Measurements from ENCODE around the gene SPINDOC. TPM values are rescaled to one million over a fixed set of nuclear protein-coding genes. Genes with fewer than 3 reads are reported as not detected.

Gene SPINDOC
- total RNA-seq, 2 experiments from 2014 or later: 4.0 to 4.8 TPM

DNA sequence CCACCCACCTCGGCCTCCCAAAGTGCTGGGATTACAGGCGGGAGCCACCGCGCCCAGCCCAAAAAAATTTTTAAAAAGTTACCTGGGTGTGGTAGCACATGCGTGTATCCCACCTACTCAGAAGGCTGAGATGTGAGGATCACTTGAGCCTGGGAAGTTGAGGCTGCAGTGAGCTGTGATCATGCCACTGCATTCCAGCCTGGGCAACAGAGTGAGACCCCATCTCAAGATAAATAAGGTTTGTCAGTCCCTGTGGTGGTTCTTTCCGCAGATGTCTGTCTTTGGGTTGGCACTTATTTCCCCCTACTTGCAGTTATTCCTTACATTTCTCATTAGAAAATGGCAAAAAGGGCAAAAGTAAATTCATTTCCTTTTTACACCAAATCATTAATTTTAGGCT lies 33.6 kb downstream of the SPINDOC start:
- Mint-ChIP-seq H3K36me3 (ENCODE audit: low read depth) (peaks cover 81% of the 10 kb centered on the region), H3K4me1 (ENCODE audit: low read depth) (peaks cover 86% of the 10 kb centered on the region), H3K27ac (peak overlapping the region; percentile 69), H3K9me3 (no peaks in the 10 kb centered on the region), H3K27me3 (no peaks in the 10 kb centered on the region), H3K4me3 (no peak overlapping the region)
- intact Hi-C loops (cut with DNase I, micrococcal nuclease): no loop called here
- Histone ChIP-seq H3K4me1 (ENCODE audit: insufficient read depth, low read length) (peaks cover 77% of the 10 kb centered on the region), H3K4me3 (ENCODE audit: low read length) (no peak overlapping the region), H3K36me3 (ENCODE audit: insufficient read depth, low read length) (peaks cover 41% of the 10 kb centered on the region), H3K27me3 (ENCODE audit: control insufficient read depth in 1 of 2, insufficient read depth in 2 of 2, low read length in 2 of 2) (no peaks in the 10 kb centered on the region), H3K9me3 (ENCODE audit: control insufficient read depth in 1 of 2, insufficient read depth in 1 of 2, low read length in 2 of 2) (no peaks in the 10 kb centered on the region), H3K27ac (ENCODE audit: low read depth in 1 of 2, low read length in 2 of 2) (no peak overlapping the region)
- DNase-seq: no peak
- ChIA-PET CTCF (no interaction called here), POLR2A (interaction anchor here (1.0 to 2.4 kb wide), 2 partner anchors 8 to 35 kb away, joined by 3 to 8 read pairs; partner anchors contain the start of gene MARK2)
- TF ChIP-seq, protein P1, sequence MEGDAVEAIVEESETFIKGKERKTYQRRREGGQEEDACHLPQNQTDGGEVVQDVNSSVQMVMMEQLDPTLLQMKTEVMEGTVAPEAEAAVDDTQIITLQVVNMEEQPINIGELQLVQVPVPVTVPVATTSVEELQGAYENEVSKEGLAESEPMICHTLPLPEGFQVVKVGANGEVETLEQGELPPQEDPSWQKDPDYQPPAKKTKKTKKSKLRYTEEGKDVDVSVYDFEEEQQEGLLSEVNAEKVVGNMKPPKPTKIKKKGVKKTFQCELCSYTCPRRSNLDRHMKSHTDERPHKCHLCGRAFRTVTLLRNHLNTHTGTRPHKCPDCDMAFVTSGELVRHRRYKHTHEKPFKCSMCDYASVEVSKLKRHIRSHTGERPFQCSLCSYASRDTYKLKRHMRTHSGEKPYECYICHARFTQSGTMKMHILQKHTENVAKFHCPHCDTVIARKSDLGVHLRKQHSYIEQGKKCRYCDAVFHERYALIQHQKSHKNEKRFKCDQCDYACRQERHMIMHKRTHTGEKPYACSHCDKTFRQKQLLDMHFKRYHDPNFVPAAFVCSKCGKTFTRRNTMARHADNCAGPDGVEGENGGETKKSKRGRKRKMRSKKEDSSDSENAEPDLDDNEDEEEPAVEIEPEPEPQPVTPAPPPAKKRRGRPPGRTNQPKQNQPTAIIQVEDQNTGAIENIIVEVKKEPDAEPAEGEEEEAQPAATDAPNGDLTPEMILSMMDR (IDR thresholded peaks at IDR 0.05): no peak
- no peak for ATAC-seq (ENCODE audit: poor library complexity)

DNA sequence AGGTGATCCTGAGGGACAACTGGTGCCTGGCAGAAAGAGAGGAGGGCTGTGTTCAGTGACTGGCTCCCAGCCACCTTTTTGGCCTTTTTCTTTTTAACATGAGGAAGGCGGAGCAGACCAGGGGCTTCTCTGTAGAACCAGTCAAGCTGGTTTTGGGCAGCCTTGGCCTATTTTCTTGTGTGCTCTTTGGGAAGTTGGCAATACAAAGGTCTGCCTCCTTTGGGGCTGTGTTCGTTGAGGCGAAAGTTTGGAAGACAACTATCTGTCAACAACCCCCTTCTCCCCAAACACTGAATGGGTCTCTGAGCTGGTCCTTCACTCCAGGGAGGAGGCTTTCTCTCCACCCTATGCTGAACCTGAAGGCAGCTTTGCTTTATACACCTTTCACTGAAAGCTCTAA lies 34.1 kb downstream of the SPINDOC start:
- no peak overlapping the region for H3K27ac ChIP-seq (ENCODE audit: low read depth in 1 of 2, low read length in 2 of 2)
- Mint-ChIP-seq H3K4me3 (no peak overlapping the region), H3K9me3 (no peaks in the 10 kb centered on the region), H3K27me3 (no peaks in the 10 kb centered on the region), H3K36me3 (ENCODE audit: low read depth) (peaks cover 80% of the 10 kb centered on the region), H3K27ac (peak overlapping the region; percentile 69), H3K4me1 (ENCODE audit: low read depth) (peaks cover 87% of the 10 kb centered on the region)
- H3K4me1 ChIP-seq (ENCODE audit: insufficient read depth, low read length): peaks cover 73% of the 10 kb centered on the region
- H3K36me3 ChIP-seq (ENCODE audit: insufficient read depth, low read length): peaks cover 39% of the 10 kb centered on the region
- no peak overlapping the region for H3K4me3 ChIP-seq (ENCODE audit: low read length)
- H3K27me3 ChIP-seq (ENCODE audit: control insufficient read depth in 1 of 2, insufficient read depth in 2 of 2, low read length in 2 of 2): no peaks in the 10 kb centered on the region
- ATAC-seq (ENCODE audit: poor library complexity) (no peak), DNase-seq (no peak)
- TF ChIP-seq, protein P1 (IDR thresholded peaks at IDR 0.05): no peak
- CTCF ChIA-PET: no interaction called here
- no peaks in the 10 kb centered on the region for H3K9me3 ChIP-seq (ENCODE audit: control insufficient read depth in 1 of 2, insufficient read depth in 1 of 2, low read length in 2 of 2)
- POLR2A ChIA-PET: interaction anchor here (1.0 to 2.4 kb wide), 2 partner anchors 9 to 35 kb away, joined by 3 to 8 read pairs; partner anchors contain the start of gene MARK2
- intact Hi-C loops (cut with DNase I, micrococcal nuclease): no loop called here

DNA sequence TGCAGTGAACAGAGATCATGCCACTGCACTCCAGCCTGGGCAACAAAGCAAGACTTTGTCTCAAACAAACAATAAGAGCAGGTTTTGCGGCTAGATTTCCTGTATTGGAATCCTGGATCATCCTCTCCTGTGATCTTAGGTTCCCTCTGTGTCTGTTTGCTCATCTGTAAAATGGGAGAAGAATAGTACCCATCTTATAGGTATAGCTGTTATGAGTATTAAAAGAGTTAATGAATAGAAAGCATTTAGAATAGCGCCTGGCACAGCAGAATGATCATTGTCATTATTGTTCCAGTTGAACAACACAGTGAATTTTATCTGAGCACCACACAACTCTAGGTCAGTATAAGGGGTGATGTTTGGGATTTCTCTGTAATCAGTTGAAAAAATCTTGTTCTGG lies 36.4 kb downstream of the SPINDOC start:
- ChIA-PET POLR2A (interaction anchor here (0.8 kb wide), 1 partner anchor 20 kb away, joined by 3 read pairs; no protein-coding TSS in a partner anchor), CTCF (no interaction called here)
- peaks cover 21% of the 10 kb centered on the region for H3K36me3 ChIP-seq (ENCODE audit: insufficient read depth, low read length)
- Mint-ChIP-seq H3K4me1 (ENCODE audit: low read depth) (peaks cover 77% of the 10 kb centered on the region), H3K4me3 (peak overlapping the region; percentile 67), H3K27me3 (no peaks in the 10 kb centered on the region), H3K9me3 (no peaks in the 10 kb centered on the region), H3K27ac (peak overlapping the region; percentile 81), H3K36me3 (ENCODE audit: low read depth) (peaks cover 73% of the 10 kb centered on the region)
- no peaks in the 10 kb centered on the region for H3K9me3 ChIP-seq (ENCODE audit: control insufficient read depth in 1 of 2, insufficient read depth in 1 of 2, low read length in 2 of 2)
- H3K27ac ChIP-seq (ENCODE audit: low read depth in 1 of 2, low read length in 2 of 2): no peak overlapping the region
- no peak for DNase-seq
- H3K4me1 ChIP-seq (ENCODE audit: insufficient read depth, low read length): peaks cover 62% of the 10 kb centered on the region
- intact Hi-C loops (cut with DNase I, micrococcal nuclease): no loop called here
- H3K27me3 ChIP-seq (ENCODE audit: control insufficient read depth in 1 of 2, insufficient read depth in 2 of 2, low read length in 2 of 2): no peaks in the 10 kb centered on the region
- ATAC-seq (ENCODE audit: poor library complexity): no peak
- TF ChIP-seq, protein P1 (IDR thresholded peaks at IDR 0.05): no peak
- no peak overlapping the region for H3K4me3 ChIP-seq (ENCODE audit: low read length)
